Measurements from ENCODE around the gene BCAR3. TPM values are rescaled to one million over a fixed set of nuclear protein-coding genes. Genes with fewer than 3 reads are reported as not detected.

The BCAR3 gene
- total RNA-seq, 3 donors from 2014 or later, result 26.7 to 42.7 (median 30.2) TPM

- no peak for TF ChIP-seq POLR2A (IDR thresholded peaks at IDR 0.05)
- TF ChIP-seq CTCF (IDR thresholded peaks at IDR 0.05), result no peak
- no peak for TF ChIP-seq POLR2AphosphoS5 (IDR thresholded peaks at IDR 0.05)
- Histone ChIP-seq H3K4me1 (peaks cover 7 to 40% of the 10 kb centered on the region in 2 donors), H3K4me3 (no peak overlapping the region), H3K9me3 (no peaks in the 10 kb centered on the region), H3K27me3 (no peaks in the 10 kb centered on the region), H3K27ac (peak overlapping the region; percentile 46 to 67), H3K36me3 (no peaks in the 10 kb centered on the region)
- no peak for DNase-seq (ENCODE audit: low spot score in 2 of 2)
- intact Hi-C loops (cut with DNase I; ENCODE audit: low total_unique reads), result no loop called here
These were observed 85.1 kb downstream of the BCAR3 start for GRCh38 chr1:93596329-93597089.

- no peak for DNase-seq (ENCODE audit: low spot score in 2 of 2)
- no peaks in the 10 kb centered on the region for H3K36me3 ChIP-seq
- no peaks in the 10 kb centered on the region for H3K9me3 ChIP-seq
- intact Hi-C loops (cut with DNase I; ENCODE audit: low total_unique reads), result no loop called here
- H3K27ac ChIP-seq, result peak overlapping the region; percentile 67 to 68
- H3K27me3 ChIP-seq, result no peaks in the 10 kb centered on the region
- TF ChIP-seq POLR2AphosphoS5 (IDR thresholded peaks at IDR 0.05), result no peak
- peaks cover 7 to 39% of the 10 kb centered on the region in 2 donors for H3K4me1 ChIP-seq
- no peak overlapping the region for H3K4me3 ChIP-seq
These were observed 85.9 kb downstream of the BCAR3 start for GRCh38 chr1:93595743-93596142.

- Histone ChIP-seq H3K27ac (peak overlapping the region; percentile 48 to 68), H3K4me1 (peaks cover 7 to 34% of the 10 kb centered on the region in 2 donors)
- intact Hi-C loops (cut with DNase I; ENCODE audit: low total_unique reads), result no loop called here
These were observed 86.4 kb downstream of the BCAR3 start for GRCh38 chr1:93595266-93595665.

GRCh38 chr1:93594603-93594880 is 87.1 kb downstream of the BCAR3 start:
- no peaks in the 10 kb centered on the region for H3K9me3 ChIP-seq
- H3K27ac ChIP-seq, result peak overlapping the region; percentile 80 to 85
- intact Hi-C loops (cut with DNase I; ENCODE audit: low total_unique reads), result no loop called here
- no peaks in the 10 kb centered on the region for H3K27me3 ChIP-seq
- TF ChIP-seq POLR2A (IDR thresholded peaks at IDR 0.05) (no peak), CTCF (IDR thresholded peaks at IDR 0.05) (no peak), POLR2AphosphoS5 (IDR thresholded peaks at IDR 0.05) (no peak)
- DNase-seq (ENCODE audit: low spot score in 2 of 2), result no peak
- peaks cover 7 to 34% of the 10 kb centered on the region in 2 donors for H3K4me1 ChIP-seq
- no peaks in the 10 kb centered on the region for H3K36me3 ChIP-seq
- no peak overlapping the region for H3K4me3 ChIP-seq

More at GRCh38 chr1:93595266-93595665, 86.4 kb downstream of the BCAR3 start:
- Histone ChIP-seq H3K4me3 (no peak overlapping the region), H3K27me3 (no peaks in the 10 kb centered on the region), H3K9me3 (no peaks in the 10 kb centered on the region), H3K36me3 (no peaks in the 10 kb centered on the region)
- TF ChIP-seq POLR2AphosphoS5 (IDR thresholded peaks at IDR 0.05), result no peak
- TF ChIP-seq POLR2A (IDR thresholded peaks at IDR 0.05), result no peak
- no peak for TF ChIP-seq CTCF (IDR thresholded peaks at IDR 0.05)
- DNase-seq (ENCODE audit: low spot score in 2 of 2), result no peak

- TF ChIP-seq CTCF (IDR thresholded peaks at IDR 0.05) (no peak), POLR2AphosphoS5 (IDR thresholded peaks at IDR 0.05) (no peak), POLR2A (IDR thresholded peaks at IDR 0.05) (no peak)
- peaks cover 7 to 34% of the 10 kb centered on the region in 2 donors for H3K4me1 ChIP-seq
- intact Hi-C loops (cut with DNase I; ENCODE audit: low total_unique reads), result no loop called here
- H3K36me3 ChIP-seq, result no peaks in the 10 kb centered on the region
- peak overlapping the region; percentile 80 to 85 for H3K27ac ChIP-seq
- DNase-seq (ENCODE audit: low spot score in 2 of 2), result no peak
- H3K4me3 ChIP-seq, result no peak overlapping the region
- H3K27me3 ChIP-seq, result no peaks in the 10 kb centered on the region
- no peaks in the 10 kb centered on the region for H3K9me3 ChIP-seq
These were observed 87.6 kb downstream of the BCAR3 start for GRCh38 chr1:93593854-93594602.
